HG03025 (cell line): ENCODE measurements around the gene RAP1B.

Source experiments
- ATAC-seq: cut with Tn5 transposase; IDR thresholded peaks from one replicate; pipeline ENCODE4 v1.9.1; 2021; ENCODE audit warnings: mild to moderate bottlenecking, moderate library complexity; ENCODE audit not compliant: unreplicated experiment, low FRiP score

RAP1B gene

GRCh38 chr12:68686595-68687521 lies 76.2 kb downstream of the RAP1B start, which contains the start of gene NUP107:
Gene NUP107 (plus strand): TSS chr12:68686978. CDS start chr12:68687066, 88 bp downstream.
- ATAC-seq, result peak; percentile 98

- no peak for ATAC-seq
Observed at GRCh38 chr12:68695454-68695853, 84.8 kb downstream of the RAP1B start.

- ATAC-seq, result no peak
Observed at GRCh38 chr12:68699486-68699885, 88.8 kb downstream of the RAP1B start.
